ENCODE results near the gene LRRC1. TPM values are rescaled to one million over a fixed set of nuclear protein-coding genes. Genes with fewer than 3 reads are reported as not detected.

The LRRC1 gene
- total and polyA plus RNA-seq, 2 of the 13 experiments (the other 11 are each of a cell fraction or from before 2014, with no cell fraction given): 15.6 to 27.7 TPM

DNA sequence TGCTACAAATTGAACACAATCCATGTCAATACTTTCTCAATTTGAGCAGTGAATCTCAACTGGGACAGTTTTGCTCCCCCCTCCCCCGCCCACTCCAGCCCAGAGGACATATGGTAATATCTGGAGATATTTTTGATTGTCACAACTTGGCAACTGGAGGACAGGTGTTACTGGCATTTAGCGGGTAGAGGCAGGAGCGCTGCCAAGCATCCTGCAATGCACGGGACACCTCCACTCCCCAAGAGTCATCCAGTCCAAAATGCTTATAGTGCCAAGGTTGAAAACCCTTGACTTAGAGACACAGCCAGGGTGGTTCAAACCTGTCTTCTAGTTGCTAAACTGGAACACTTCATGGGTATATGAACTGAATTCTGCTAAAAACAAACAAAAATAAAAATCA is 26.9 kb upstream of the LRRC1 start:
- Histone ChIP-seq H3K9ac (ENCODE audit: insufficient read depth, low read depth, low read length) (no peak overlapping the region), H2AFZ (ENCODE audit: low read length) (no peak overlapping the region), H3K4me3 (replicated peaks in 1 of 3; ENCODE audit: insufficient read depth in 1 of 3, low read depth in 2 of 3, low read length in 3 of 3) (no peak overlapping the region), H3K27ac (ENCODE audit: extremely low read length, insufficient read depth, low read length) (no peak overlapping the region), H3K27me3 (ENCODE audit: control insufficient read depth in 1 of 2, insufficient read depth in 2 of 2, low read length in 2 of 2) (no peaks in the 10 kb centered on the region), H3K4me1 (ENCODE audit: insufficient read depth, low read length) (peaks cover 6% of the 10 kb centered on the region), H3K4me2 (ENCODE audit: low read depth, low read length) (no peak overlapping the region), H4K20me1 (ENCODE audit: insufficient read depth, low read length) (no peaks in the 10 kb centered on the region), H3K79me2 (ENCODE audit: insufficient read depth, low read length) (no peaks in the 10 kb centered on the region), H3K9me3 (ENCODE audit: low read length) (no peaks in the 10 kb centered on the region), H3K36me3 (replicated peaks in 1 of 2; ENCODE audit: control insufficient read depth in 1 of 2, insufficient read depth in 2 of 2, low read length in 2 of 2) (no peaks in the 10 kb centered on the region)
- intact Hi-C loops (cut with micrococcal nuclease; ENCODE audit: unreplicated experiment): no loop called here
- no TSS peak for BruUV-seq (replicated peaks)
- ChIA-PET POLR2A (no interaction called here), CTCF (ENCODE audit: low intra/inter-chr PET ratio, low total read pairs) (no interaction called here)
- WGBS (ENCODE audit: low lambda C conversion rate): 76% methylated on average over 4 of the region's 4 CpGs
- DNase-seq (ENCODE audit: low spot score) (no peak), FAIRE-seq (no peak), ATAC-seq (no peak)
- in situ Hi-C loops (cut with HindIII; ENCODE audit: extremely low pct_ligation_motif_present, low pct_unique_long_range_greater_than_20kb): no loop called here
- TF ChIP-seq ZBTB7B (CRISPR knock-in tag; IDR thresholded peaks at IDR 0.05) (no peak), GFI1 (CRISPR knock-in tag; IDR thresholded peaks at IDR 0.05; ENCODE audit: borderline replicate concordance) (no peak), GTF3A (CRISPR knock-in tag; conservative IDR thresholded peaks at IDR 0.05) (no peak), DMAP1 (CRISPR knock-in tag; IDR thresholded peaks at IDR 0.05) (no peak), ZNF773 (CRISPR knock-in tag; IDR thresholded peaks at IDR 0.05; ENCODE audit: borderline replicate concordance) (no peak), CC2D1A (CRISPR knock-in tag; IDR thresholded peaks at IDR 0.05) (no peak), ELF4 (CRISPR knock-in tag; IDR thresholded peaks at IDR 0.05; ENCODE audit: borderline replicate concordance) (no peak), LCORL (IDR thresholded peaks at IDR 0.05) (no peak), LCORL (CRISPR knock-in tag; IDR thresholded peaks at IDR 0.05) (no peak), PCBP2 (optimal IDR thresholded peaks at IDR 0.05; ENCODE audit: low read depth, low read length, poor library complexity, severe bottlenecking) (no peak), TCF7 (IDR thresholded peaks at IDR 0.05; ENCODE audit: low read depth) (no peak), ZNF12 (CRISPR knock-in tag; IDR thresholded peaks at IDR 0.05) (no peak), SMYD3 (CRISPR knock-in tag; IDR thresholded peaks at IDR 0.05) (no peak), ZNF549 (CRISPR knock-in tag; IDR thresholded peaks at IDR 0.05) (no peak)
- TF ChIP-seq, protein P1, sequence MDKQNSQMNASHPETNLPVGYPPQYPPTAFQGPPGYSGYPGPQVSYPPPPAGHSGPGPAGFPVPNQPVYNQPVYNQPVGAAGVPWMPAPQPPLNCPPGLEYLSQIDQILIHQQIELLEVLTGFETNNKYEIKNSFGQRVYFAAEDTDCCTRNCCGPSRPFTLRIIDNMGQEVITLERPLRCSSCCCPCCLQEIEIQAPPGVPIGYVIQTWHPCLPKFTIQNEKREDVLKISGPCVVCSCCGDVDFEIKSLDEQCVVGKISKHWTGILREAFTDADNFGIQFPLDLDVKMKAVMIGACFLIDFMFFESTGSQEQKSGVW (CRISPR knock-in tag; IDR thresholded peaks at IDR 0.05; ENCODE audit: borderline replicate concordance): no peak
- TF ChIP-seq, protein P2, sequence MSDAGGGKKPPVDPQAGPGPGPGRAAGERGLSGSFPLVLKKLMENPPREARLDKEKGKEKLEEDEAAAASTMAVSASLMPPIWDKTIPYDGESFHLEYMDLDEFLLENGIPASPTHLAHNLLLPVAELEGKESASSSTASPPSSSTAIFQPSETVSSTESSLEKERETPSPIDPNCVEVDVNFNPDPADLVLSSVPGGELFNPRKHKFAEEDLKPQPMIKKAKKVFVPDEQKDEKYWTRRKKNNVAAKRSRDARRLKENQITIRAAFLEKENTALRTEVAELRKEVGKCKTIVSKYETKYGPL (CRISPR knock-in tag; IDR thresholded peaks at IDR 0.05): no peak
- TF ChIP-seq, protein P3, sequence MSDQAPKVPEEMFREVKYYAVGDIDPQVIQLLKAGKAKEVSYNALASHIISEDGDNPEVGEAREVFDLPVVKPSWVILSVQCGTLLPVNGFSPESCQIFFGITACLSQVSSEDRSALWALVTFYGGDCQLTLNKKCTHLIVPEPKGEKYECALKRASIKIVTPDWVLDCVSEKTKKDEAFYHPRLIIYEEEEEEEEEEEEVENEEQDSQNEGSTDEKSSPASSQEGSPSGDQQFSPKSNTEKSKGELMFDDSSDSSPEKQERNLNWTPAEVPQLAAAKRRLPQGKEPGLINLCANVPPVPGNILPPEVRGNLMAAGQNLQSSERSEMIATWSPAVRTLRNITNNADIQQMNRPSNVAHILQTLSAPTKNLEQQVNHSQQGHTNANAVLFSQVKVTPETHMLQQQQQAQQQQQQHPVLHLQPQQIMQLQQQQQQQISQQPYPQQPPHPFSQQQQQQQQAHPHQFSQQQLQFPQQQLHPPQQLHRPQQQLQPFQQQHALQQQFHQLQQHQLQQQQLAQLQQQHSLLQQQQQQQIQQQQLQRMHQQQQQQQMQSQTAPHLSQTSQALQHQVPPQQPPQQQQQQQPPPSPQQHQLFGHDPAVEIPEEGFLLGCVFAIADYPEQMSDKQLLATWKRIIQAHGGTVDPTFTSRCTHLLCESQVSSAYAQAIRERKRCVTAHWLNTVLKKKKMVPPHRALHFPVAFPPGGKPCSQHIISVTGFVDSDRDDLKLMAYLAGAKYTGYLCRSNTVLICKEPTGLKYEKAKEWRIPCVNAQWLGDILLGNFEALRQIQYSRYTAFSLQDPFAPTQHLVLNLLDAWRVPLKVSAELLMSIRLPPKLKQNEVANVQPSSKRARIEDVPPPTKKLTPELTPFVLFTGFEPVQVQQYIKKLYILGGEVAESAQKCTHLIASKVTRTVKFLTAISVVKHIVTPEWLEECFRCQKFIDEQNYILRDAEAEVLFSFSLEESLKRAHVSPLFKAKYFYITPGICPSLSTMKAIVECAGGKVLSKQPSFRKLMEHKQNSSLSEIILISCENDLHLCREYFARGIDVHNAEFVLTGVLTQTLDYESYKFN (CRISPR knock-in tag; conservative IDR thresholded peaks at IDR 0.05): no peak
- TF ChIP-seq, protein P4, sequence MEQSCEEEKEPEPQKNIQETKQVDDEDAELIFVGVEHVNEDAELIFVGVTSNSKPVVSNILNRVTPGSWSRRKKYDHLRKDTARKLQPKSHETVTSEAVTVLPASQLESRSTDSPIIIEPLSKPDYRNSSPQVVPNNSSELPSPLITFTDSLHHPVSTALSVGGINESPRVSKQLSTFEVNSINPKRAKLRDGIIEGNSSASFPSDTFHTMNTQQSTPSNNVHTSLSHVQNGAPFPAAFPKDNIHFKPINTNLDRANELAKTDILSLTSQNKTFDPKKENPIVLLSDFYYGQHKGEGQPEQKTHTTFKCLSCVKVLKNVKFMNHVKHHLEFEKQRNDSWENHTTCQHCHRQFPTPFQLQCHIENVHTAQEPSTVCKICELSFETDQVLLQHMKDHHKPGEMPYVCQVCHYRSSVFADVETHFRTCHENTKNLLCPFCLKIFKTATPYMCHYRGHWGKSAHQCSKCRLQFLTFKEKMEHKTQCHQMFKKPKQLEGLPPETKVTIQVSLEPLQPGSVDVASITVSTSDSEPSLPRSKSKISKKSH (CRISPR knock-in tag; IDR thresholded peaks at IDR 0.05; ENCODE audit: borderline replicate concordance): no peak
- TF ChIP-seq, protein P5, sequence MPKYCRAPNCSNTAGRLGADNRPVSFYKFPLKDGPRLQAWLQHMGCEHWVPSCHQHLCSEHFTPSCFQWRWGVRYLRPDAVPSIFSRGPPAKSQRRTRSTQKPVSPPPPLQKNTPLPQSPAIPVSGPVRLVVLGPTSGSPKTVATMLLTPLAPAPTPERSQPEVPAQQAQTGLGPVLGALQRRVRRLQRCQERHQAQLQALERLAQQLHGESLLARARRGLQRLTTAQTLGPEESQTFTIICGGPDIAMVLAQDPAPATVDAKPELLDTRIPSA (CRISPR knock-in tag; IDR thresholded peaks at IDR 0.05; ENCODE audit: borderline replicate concordance): no peak

All from HepG2 (cell line).